Retinal pigment epithelial cell (primary cell): Measurements from ENCODE around the gene CLSTN2.
A peak's percentile ranks its signal among the peaks of the same experiment; 100 is the strongest.

Source experiments
- DNase-seq: peaks from one replicate; pipeline ENCODE4 v3.0.0-alpha.2; 2010; ENCODE audit warnings: low read depth
- H3K4me3 ChIP-seq: 2 replicates; pipeline ENCODE4 v1.5.1; 2011; ENCODE audit warnings: mild to moderate bottlenecking, low read length, control low read depth, moderate library complexity
- CTCF ChIP-seq: conservative IDR thresholded peaks from 2 replicates; pipeline ENCODE4 v1.5.1; 2011; ENCODE audit warnings: low read depth, low read length, control low read depth, inconsistent platforms

CLSTN2 gene

GRCh38 chr3:139933766-139934165, 1.2 kb upstream of the CLSTN2 start:
- TF ChIP-seq CTCF = no peak
- no peak overlapping the region for H3K4me3 ChIP-seq
- DNase-seq = no peak

GRCh38 chr3:139934613-139935015, 371 bp upstream of the CLSTN2 start:
- TF ChIP-seq CTCF = peak; percentile 82
- peak; percentile 61 for DNase-seq
- H3K4me3 ChIP-seq = peak overlapping the region; percentile 86

- peak overlapping the region; percentile 86 for H3K4me3 ChIP-seq
- DNase-seq = no peak
- no peak for TF ChIP-seq CTCF
These were observed 1.2 kb downstream of the CLSTN2 start for GRCh38 chr3:139935866-139936817.

GRCh38 chr3:139937674-139938279, 2.8 kb downstream of the CLSTN2 start:
- H3K4me3 ChIP-seq = no peak overlapping the region
- TF ChIP-seq CTCF = peak; percentile 88
- DNase-seq = no peak

GRCh38 chr3:139939681-139940190, 4.8 kb downstream of the CLSTN2 start:
- TF ChIP-seq CTCF = no peak
- no peak for DNase-seq
- H3K4me3 ChIP-seq = no peak overlapping the region

GRCh38 chr3:139940622-139941021, 5.6 kb downstream of the CLSTN2 start:
- no peak overlapping the region for H3K4me3 ChIP-seq
- no peak for TF ChIP-seq CTCF
- DNase-seq = no peak
